Choroid plexus epithelial cell (primary cell): ENCODE results near the gene TMEM39B.
"Not testable (repeated sequence)": the region's sequence is repeated elsewhere in the genome, so short reads cannot be mapped to it uniquely, and the experiment has no call there.

Source experiments
- DNase-seq: peaks from one replicate; pipeline ENCODE4 v3.0.0-alpha.2; 2010; ENCODE audit warnings: low read depth
- H3K4me3 ChIP-seq: 2 replicates; pipeline ENCODE4 v1.5.1; 2011; ENCODE audit warnings: low read depth, mild to moderate bottlenecking, control low read depth, low read length, moderate library complexity
- TF ChIP-seq, protein P1 (sequence below): conservative IDR thresholded peaks from 2 replicates; pipeline ENCODE4 v1.5.1; 2011; ENCODE audit warnings: low read depth, mild to moderate bottlenecking, control low read depth, inconsistent platforms, low read length, moderate library complexity

The TMEM39B gene

DNA sequence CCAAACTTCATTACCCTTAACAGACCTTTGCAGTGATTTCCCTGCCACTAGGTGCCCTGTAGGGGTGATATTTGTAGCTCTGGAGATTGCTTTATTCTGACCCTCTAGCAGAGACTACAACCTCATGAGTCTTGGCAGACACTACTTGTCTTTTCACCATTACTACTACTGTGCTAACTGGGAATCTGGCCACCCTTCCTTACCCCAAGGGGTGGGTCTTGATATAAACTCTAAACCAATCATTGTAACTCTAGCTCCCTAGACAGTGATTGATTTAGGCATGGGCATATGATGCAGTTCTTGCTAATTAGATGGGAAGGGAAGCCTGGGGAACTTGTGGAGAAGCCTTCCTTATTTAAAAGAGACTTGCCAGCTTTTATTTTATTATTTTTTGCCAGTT lies 39.0 kb downstream of the TMEM39B start:
- TF ChIP-seq, protein P1, sequence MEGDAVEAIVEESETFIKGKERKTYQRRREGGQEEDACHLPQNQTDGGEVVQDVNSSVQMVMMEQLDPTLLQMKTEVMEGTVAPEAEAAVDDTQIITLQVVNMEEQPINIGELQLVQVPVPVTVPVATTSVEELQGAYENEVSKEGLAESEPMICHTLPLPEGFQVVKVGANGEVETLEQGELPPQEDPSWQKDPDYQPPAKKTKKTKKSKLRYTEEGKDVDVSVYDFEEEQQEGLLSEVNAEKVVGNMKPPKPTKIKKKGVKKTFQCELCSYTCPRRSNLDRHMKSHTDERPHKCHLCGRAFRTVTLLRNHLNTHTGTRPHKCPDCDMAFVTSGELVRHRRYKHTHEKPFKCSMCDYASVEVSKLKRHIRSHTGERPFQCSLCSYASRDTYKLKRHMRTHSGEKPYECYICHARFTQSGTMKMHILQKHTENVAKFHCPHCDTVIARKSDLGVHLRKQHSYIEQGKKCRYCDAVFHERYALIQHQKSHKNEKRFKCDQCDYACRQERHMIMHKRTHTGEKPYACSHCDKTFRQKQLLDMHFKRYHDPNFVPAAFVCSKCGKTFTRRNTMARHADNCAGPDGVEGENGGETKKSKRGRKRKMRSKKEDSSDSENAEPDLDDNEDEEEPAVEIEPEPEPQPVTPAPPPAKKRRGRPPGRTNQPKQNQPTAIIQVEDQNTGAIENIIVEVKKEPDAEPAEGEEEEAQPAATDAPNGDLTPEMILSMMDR = no peak
- peak; percentile 35 for DNase-seq
- H3K4me3 ChIP-seq = no peak overlapping the region

DNA sequence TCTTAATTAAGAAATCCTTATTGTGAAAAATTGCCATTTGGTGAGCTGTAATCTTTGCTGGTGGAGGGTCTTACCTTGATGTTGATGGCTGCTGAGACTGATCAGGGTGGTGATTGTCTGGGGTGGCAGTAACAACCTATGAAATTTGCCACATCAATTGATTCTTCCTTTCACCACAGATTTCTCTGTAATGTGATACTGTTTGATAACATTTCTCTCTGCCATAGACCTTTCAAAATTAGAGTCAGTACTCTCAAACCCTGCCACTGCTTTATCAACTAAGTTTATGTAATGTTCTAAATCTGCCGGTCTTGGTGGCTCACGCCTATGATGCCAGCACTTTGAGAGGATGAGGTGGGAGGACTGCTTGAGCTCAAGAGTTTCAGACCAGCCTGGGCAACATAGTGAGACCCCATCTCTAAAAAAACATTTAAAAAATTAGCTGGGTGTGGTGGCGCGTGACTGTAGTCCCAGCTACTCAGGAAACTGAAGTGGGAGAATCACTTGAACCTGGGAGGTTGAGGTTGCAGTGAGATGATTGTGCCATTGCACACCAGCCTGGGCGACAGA lies 40.2 kb downstream of the TMEM39B start:
- no peak for DNase-seq
- TF ChIP-seq, protein P1 = no peak
- no peak overlapping the region for H3K4me3 ChIP-seq

DNA sequence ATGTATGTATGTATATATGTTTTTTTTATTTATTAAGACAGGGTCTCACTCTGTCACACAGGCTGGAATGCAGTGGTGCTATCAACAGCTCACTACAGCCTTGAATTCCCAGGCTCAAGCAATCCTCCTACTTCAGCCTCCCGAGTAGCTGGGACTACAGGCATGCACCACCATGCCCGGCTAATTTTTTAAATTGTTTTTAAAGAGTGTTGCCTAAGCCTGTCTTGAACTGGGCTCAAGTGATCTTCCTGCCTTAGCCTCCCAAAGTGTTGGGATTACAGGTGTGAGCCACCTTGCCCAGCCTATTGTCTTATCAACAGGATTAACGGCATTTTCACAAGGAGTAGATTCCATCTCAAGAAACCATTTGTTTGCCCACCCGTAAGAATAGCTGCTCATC lies 40.7 kb downstream of the TMEM39B start:
- H3K4me3 ChIP-seq, DNase-seq: not testable (repeated sequence)

DNA sequence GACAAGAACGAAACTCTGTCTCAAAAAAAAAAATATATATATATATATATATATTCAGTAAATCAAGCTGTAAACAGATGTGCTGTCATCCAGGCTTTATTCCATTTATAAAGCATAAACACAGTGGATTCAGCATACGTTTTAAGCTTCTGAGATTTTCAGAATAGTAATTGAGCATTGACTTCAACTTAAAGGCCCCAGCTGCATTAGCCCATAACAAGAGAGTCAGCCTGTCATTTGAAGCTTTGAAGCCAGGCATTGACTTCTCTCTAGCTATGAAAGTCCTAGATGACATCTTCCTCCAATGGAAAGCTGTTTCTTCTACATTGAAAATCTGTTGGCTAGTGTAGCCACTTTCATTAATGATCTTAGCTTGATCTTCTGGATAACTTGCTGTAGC lies 41.7 kb downstream of the TMEM39B start:
- no peak overlapping the region for H3K4me3 ChIP-seq
- DNase-seq = no peak
- TF ChIP-seq, protein P1 = no peak

DNA sequence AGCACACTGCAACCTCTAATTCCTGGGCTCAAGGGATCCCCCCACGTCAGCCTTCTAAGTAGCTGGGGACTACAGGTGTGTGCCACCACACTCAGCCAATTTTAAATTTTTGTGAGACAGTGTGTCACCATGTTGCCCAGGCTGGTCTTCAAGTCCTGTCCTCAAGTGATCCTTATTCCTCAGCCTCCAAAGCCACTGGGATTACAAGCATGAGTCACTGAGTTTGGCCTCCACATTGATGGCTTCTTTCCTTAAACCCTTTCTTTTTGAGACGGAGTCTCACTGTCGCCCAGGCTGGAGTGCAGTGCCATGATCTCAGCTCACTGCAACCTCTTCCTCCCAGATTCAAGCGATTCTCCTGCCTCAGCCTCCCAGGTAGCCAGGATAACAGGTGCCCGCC lies 42.8 kb downstream of the TMEM39B start:
- no peak overlapping the region for H3K4me3 ChIP-seq
- no peak for DNase-seq
- TF ChIP-seq, protein P1 = no peak

DNA sequence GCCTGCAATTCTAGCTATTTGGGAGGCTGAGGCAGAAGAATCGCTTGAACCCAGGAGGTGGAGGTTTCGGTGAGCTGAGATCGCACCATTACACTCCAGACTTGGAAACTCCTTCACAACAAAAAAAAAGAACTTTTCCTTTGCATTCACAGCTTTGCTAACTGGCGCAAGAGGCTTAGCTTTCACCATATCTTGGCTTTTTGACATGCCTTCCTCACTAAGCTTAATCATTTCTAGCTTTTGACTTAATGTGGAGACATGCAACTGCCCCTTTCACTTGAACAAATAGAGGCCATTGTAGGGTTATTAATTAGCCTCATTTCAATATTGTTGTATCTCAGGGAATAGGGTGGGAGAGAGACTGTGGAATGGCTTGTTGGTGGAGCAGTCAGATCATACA lies 43.8 kb downstream of the TMEM39B start:
- no peak overlapping the region for H3K4me3 ChIP-seq
- DNase-seq = peak; percentile 29
- TF ChIP-seq, protein P1 = no peak

DNA sequence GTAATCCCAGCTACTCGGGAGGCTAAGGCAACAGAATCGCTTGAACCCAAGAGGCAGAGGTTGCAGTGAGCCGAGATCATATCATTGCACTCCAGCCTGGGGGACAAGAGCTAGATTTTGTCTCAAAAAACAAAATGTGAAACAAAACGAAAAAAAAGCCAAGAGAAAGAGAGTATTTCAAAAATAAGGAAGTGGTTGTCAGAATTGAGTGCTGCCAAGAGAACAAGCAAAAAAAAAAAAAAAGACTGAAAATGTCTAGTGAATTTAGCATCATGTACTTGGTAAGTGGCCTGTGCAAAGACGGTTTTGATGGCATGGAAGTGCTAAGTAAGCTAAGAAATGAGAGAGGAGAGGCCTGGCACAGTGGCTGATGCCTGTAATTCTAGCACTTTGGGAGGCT lies 49.4 kb downstream of the TMEM39B start:
- TF ChIP-seq, protein P1 = no peak
- no peak for DNase-seq
- no peak overlapping the region for H3K4me3 ChIP-seq

DNA sequence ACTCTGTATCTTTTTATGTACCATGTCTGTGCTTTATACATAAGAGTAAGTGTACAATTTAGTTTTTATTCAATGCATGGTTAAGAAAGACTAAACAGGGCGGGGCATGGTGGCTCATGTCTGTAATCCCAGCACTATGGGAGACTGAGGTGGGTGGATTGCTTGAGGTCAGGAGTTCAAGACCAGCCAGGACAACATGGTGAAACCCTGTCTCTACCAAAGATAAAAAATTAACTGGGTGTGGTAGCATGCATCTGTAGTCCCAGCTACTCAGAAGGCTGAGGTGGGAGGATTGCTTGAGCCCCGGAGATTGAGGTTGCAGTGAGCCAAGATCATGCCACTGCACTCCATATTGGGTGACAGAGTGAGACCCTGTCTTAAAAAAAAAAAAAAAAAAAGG lies 50.6 kb downstream of the TMEM39B start:
- H3K4me3 ChIP-seq, DNase-seq: not testable (repeated sequence)
